ENCODE measurements around the gene CYSTM1.
"Not testable (repeated sequence)": the region's sequence is repeated elsewhere in the genome, so short reads cannot be mapped to it uniquely, and the experiment has no call there.

CYSTM1 gene

GRCh38 chr5:140150201-140150600, 24.8 kb upstream of the CYSTM1 start:
- peaks cover 22 to 36% of the 10 kb centered on the region in 2 experiments for H3K4me1 ChIP-seq (ENCODE audit: control insufficient read depth in 1 of 2, insufficient read depth in 1 of 2, low read depth in 1 of 2, low read length in 1 of 2)
- H3K9me3 ChIP-seq: no peaks in the 10 kb centered on the region
- H3K36me3 ChIP-seq: no peaks in the 10 kb centered on the region
- H3K27me3 ChIP-seq: peaks cover 55% of the 10 kb centered on the region
- H3K27ac ChIP-seq: no peak overlapping the region
- no peak overlapping the region for H3K4me3 ChIP-seq (ENCODE audit: low read depth in 1 of 2, low read length in 1 of 2)
- TF ChIP-seq, protein P1, sequence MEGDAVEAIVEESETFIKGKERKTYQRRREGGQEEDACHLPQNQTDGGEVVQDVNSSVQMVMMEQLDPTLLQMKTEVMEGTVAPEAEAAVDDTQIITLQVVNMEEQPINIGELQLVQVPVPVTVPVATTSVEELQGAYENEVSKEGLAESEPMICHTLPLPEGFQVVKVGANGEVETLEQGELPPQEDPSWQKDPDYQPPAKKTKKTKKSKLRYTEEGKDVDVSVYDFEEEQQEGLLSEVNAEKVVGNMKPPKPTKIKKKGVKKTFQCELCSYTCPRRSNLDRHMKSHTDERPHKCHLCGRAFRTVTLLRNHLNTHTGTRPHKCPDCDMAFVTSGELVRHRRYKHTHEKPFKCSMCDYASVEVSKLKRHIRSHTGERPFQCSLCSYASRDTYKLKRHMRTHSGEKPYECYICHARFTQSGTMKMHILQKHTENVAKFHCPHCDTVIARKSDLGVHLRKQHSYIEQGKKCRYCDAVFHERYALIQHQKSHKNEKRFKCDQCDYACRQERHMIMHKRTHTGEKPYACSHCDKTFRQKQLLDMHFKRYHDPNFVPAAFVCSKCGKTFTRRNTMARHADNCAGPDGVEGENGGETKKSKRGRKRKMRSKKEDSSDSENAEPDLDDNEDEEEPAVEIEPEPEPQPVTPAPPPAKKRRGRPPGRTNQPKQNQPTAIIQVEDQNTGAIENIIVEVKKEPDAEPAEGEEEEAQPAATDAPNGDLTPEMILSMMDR (IDR thresholded peaks at IDR 0.05): no peak

- H3K9me3 ChIP-seq: no peaks in the 10 kb centered on the region
- H3K36me3 ChIP-seq: no peaks in the 10 kb centered on the region
- no peak overlapping the region for H3K4me3 ChIP-seq (ENCODE audit: low read depth in 1 of 2, low read length in 1 of 2)
- peaks cover 11 to 24% of the 10 kb centered on the region in 2 experiments for H3K4me1 ChIP-seq (ENCODE audit: control insufficient read depth in 1 of 2, insufficient read depth in 1 of 2, low read depth in 1 of 2, low read length in 1 of 2)
- TF ChIP-seq, protein P1 (IDR thresholded peaks at IDR 0.05): no peak
- H3K27ac ChIP-seq: no peak overlapping the region
- peaks cover 47% of the 10 kb centered on the region for H3K27me3 ChIP-seq
Observed at GRCh38 chr5:140151144-140152021, 23.6 kb upstream of the CYSTM1 start.

- Histone ChIP-seq H3K9me3 (no peaks in the 10 kb centered on the region), H3K27me3 (peaks cover 37% of the 10 kb centered on the region), H3K36me3 (no peaks in the 10 kb centered on the region), H3K4me3 (ENCODE audit: low read depth in 1 of 2, low read length in 1 of 2) (no peak overlapping the region), H3K4me1 (ENCODE audit: control insufficient read depth in 1 of 2, insufficient read depth in 1 of 2, low read depth in 1 of 2, low read length in 1 of 2) (peaks cover 7 to 21% of the 10 kb centered on the region in 2 experiments), H3K27ac (no peak overlapping the region)
- TF ChIP-seq, protein P1 (IDR thresholded peaks at IDR 0.05): no peak
Observed at GRCh38 chr5:140152022-140152999, 22.7 kb upstream of the CYSTM1 start.

- TF ChIP-seq, protein P1 (IDR thresholded peaks at IDR 0.05): no peak
- H3K27ac ChIP-seq: no peak overlapping the region
- no peak overlapping the region for H3K4me3 ChIP-seq (ENCODE audit: low read depth in 1 of 2, low read length in 1 of 2)
- peaks cover 28% of the 10 kb centered on the region for H3K27me3 ChIP-seq
- H3K36me3 ChIP-seq: no peaks in the 10 kb centered on the region
- H3K9me3 ChIP-seq: no peaks in the 10 kb centered on the region
- peaks cover 7 to 21% of the 10 kb centered on the region in 2 experiments for H3K4me1 ChIP-seq (ENCODE audit: control insufficient read depth in 1 of 2, insufficient read depth in 1 of 2, low read depth in 1 of 2, low read length in 1 of 2)
Observed at GRCh38 chr5:140153255-140153654, 21.7 kb upstream of the CYSTM1 start.

GRCh38 chr5:140153905-140154304, 21.1 kb upstream of the CYSTM1 start:
- H3K27me3 ChIP-seq: peaks cover 30% of the 10 kb centered on the region
- no peaks in the 10 kb centered on the region for H3K36me3 ChIP-seq
- H3K27ac ChIP-seq: no peak overlapping the region
- TF ChIP-seq, protein P1 (IDR thresholded peaks at IDR 0.05): no peak
- no peak overlapping the region for H3K4me3 ChIP-seq (ENCODE audit: low read depth in 1 of 2, low read length in 1 of 2)
- peaks cover 7 to 21% of the 10 kb centered on the region in 2 experiments for H3K4me1 ChIP-seq (ENCODE audit: control insufficient read depth in 1 of 2, insufficient read depth in 1 of 2, low read depth in 1 of 2, low read length in 1 of 2)
- no peaks in the 10 kb centered on the region for H3K9me3 ChIP-seq

- Histone ChIP-seq H3K27me3 (peaks cover 38% of the 10 kb centered on the region), H3K4me1 (ENCODE audit: control insufficient read depth in 1 of 2, insufficient read depth in 1 of 2, low read depth in 1 of 2, low read length in 1 of 2) (peaks cover 7 to 21% of the 10 kb centered on the region in 2 experiments)
- not testable (repeated sequence) for H3K36me3 ChIP-seq; H3K9me3 ChIP-seq; H3K4me3 ChIP-seq (ENCODE audit: low read depth in 1 of 2, low read length in 1 of 2); H3K27ac ChIP-seq
Observed at GRCh38 chr5:140154710-140155381, 20.1 kb upstream of the CYSTM1 start.

Measured in neutrophil (primary cell).